ENCODE results near the gene LPAR3. TPM values are rescaled to one million over a fixed set of nuclear protein-coding genes. Genes with fewer than 3 reads are reported as not detected.

LPAR3 gene
- total RNA-seq, 1 donor from 2014 or later: 0.67 TPM

DNA sequence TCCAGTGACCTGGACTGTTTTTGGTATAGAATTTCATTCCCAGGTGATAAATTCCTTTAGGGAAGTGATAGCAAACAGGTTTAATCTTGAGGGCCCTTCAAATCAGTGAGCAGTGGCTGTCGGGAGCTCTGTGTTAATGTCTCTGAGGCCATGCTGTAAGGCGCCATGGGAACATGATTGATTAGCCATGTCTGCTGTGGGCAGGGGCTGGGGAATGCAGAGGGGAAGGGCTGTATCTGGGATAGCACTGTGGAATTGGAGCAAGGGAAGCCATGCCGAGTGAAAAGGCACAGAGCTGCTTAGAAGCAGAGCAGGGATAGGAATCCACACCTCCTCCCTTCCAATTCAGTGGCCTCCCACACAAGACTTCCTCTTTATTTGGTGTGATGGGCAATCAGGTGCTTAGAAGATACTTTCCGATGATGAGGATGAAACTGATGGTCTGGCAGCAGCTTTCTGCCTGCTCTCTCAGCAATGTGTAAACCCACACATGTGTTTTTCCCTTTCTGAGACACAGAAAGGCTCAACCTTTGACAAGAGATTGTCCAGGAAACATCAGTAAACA, 119.0 kb downstream of the LPAR3 start:
- Mint-ChIP-seq H3K4me3 (no peak overlapping the region), H3K27ac (peak overlapping the region; percentile 61), H3K9me3 (no peaks in the 10 kb centered on the region), H3K4me1 (peaks cover 31% of the 10 kb centered on the region), H3K36me3 (no peaks in the 10 kb centered on the region), H3K27me3 (ENCODE audit: low read depth) (peaks cover 8% of the 10 kb centered on the region)
- TF ChIP-seq, protein P1, sequence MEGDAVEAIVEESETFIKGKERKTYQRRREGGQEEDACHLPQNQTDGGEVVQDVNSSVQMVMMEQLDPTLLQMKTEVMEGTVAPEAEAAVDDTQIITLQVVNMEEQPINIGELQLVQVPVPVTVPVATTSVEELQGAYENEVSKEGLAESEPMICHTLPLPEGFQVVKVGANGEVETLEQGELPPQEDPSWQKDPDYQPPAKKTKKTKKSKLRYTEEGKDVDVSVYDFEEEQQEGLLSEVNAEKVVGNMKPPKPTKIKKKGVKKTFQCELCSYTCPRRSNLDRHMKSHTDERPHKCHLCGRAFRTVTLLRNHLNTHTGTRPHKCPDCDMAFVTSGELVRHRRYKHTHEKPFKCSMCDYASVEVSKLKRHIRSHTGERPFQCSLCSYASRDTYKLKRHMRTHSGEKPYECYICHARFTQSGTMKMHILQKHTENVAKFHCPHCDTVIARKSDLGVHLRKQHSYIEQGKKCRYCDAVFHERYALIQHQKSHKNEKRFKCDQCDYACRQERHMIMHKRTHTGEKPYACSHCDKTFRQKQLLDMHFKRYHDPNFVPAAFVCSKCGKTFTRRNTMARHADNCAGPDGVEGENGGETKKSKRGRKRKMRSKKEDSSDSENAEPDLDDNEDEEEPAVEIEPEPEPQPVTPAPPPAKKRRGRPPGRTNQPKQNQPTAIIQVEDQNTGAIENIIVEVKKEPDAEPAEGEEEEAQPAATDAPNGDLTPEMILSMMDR (IDR thresholded peaks at IDR 0.05; ENCODE audit: unreplicated experiment): no peak
- no peak for DNase-seq (ENCODE audit: low spot score in 2 of 2, unreplicated experiment in 2 of 2)

GRCh38 chr1:84773195-84773594, 119.8 kb downstream of the LPAR3 start:
- TF ChIP-seq, protein P1 (IDR thresholded peaks at IDR 0.05; ENCODE audit: unreplicated experiment): no peak
- H3K9me3 Mint-ChIP-seq: no peaks in the 10 kb centered on the region
- peaks cover 8% of the 10 kb centered on the region for H3K27me3 Mint-ChIP-seq (ENCODE audit: low read depth)
- peaks cover 31% of the 10 kb centered on the region for H3K4me1 Mint-ChIP-seq
- no peaks in the 10 kb centered on the region for H3K36me3 Mint-ChIP-seq
- H3K4me3 Mint-ChIP-seq: no peak overlapping the region
- H3K27ac Mint-ChIP-seq: peak overlapping the region; percentile 61
- no peak for DNase-seq (ENCODE audit: low spot score in 2 of 2, unreplicated experiment in 2 of 2)

GRCh38 chr1:84772428-84772943, 120.5 kb downstream of the LPAR3 start:
- H3K4me3 Mint-ChIP-seq: no peak overlapping the region
- peak; percentile 61 to 84 for DNase-seq (ENCODE audit: low spot score in 2 of 2, unreplicated experiment in 2 of 2)
- H3K27ac Mint-ChIP-seq: no peak overlapping the region
- no peaks in the 10 kb centered on the region for H3K36me3 Mint-ChIP-seq
- TF ChIP-seq, protein P1 (IDR thresholded peaks at IDR 0.05; ENCODE audit: unreplicated experiment): peak; percentile 82
- H3K9me3 Mint-ChIP-seq: no peaks in the 10 kb centered on the region
- H3K27me3 Mint-ChIP-seq (ENCODE audit: low read depth): peaks cover 8% of the 10 kb centered on the region
- peaks cover 31% of the 10 kb centered on the region for H3K4me1 Mint-ChIP-seq

GRCh38 chr1:84771895-84772294, 121.1 kb downstream of the LPAR3 start:
- Mint-ChIP-seq H3K4me3 (no peak overlapping the region), H3K4me1 (peaks cover 31% of the 10 kb centered on the region), H3K9me3 (no peaks in the 10 kb centered on the region), H3K27me3 (ENCODE audit: low read depth) (peaks cover 8% of the 10 kb centered on the region), H3K27ac (no peak overlapping the region), H3K36me3 (no peaks in the 10 kb centered on the region)
- DNase-seq (ENCODE audit: low spot score in 2 of 2, unreplicated experiment in 2 of 2): no peak
- TF ChIP-seq, protein P1 (IDR thresholded peaks at IDR 0.05; ENCODE audit: unreplicated experiment): no peak

DNA sequence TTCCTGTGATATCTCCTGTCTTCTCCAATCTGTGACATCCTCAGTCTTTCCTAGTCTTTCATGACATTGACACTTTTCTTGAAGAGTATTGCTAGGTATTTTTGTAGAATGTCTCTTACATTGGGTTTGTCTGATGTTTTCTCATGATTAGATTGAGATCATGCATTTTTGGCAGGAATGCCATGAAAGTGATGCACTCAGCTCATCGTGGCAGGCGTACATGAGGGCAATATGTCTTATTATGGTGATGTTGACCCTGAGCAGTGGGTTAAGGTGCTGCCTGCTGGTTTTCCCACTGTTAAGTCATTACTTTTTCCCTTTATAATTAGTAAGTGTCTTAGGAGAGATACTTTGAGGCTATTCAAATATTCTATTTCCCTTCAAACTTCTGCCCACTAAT, 122.5 kb downstream of the LPAR3 start:
- TF ChIP-seq, protein P1 (IDR thresholded peaks at IDR 0.05; ENCODE audit: unreplicated experiment): no peak
- Mint-ChIP-seq H3K27me3 (ENCODE audit: low read depth) (peaks cover 15% of the 10 kb centered on the region), H3K27ac (no peak overlapping the region)

More for the DNA sequence above, 122.5 kb downstream of the LPAR3 start:
- no peaks in the 10 kb centered on the region for H3K9me3 Mint-ChIP-seq
- DNase-seq (ENCODE audit: low spot score in 2 of 2, unreplicated experiment in 2 of 2): no peak
- H3K4me1 Mint-ChIP-seq: peaks cover 30% of the 10 kb centered on the region
- no peaks in the 10 kb centered on the region for H3K36me3 Mint-ChIP-seq
- no peak overlapping the region for H3K4me3 Mint-ChIP-seq
